Calu3 (cell line): Measurements from ENCODE around the gene NDE1. TPM values are rescaled to one million over a fixed set of nuclear protein-coding genes. Genes with fewer than 3 reads are reported as not detected.

Source experiments
- BruUV-seq: library from RNA; stranded (reverse); fragments of 400-500 nt; replicated peaks from 2 replicates; lab custom pipeline; 2021; lab: Mats Ljungman, UMichigan
- CTCF ChIA-PET: fragments of 300-600 bp; sonication (Branson Sonifier 250); formaldehyde crosslinking; loops from one replicate; lab custom pipeline; 2022; ENCODE audit warnings: antibody characterized with exemption; lab: Charles Lee
- DNase-seq: peaks from one replicate; pipeline ENCODE4 v3.0.0; 2022
- H3K27ac Mint-ChIP-seq: one replicate; pipeline ENCODE4 v1.8.0; 2022; ENCODE audit warnings: mixed read lengths; ENCODE audit not compliant: unreplicated experiment
- H3K27me3 Mint-ChIP-seq: one replicate; pipeline ENCODE4 v1.8.0; 2022; ENCODE audit warnings: mixed read lengths; ENCODE audit not compliant: unreplicated experiment
- H3K36me3 Mint-ChIP-seq: one replicate; pipeline ENCODE4 v1.8.0; 2022; ENCODE audit warnings: mild to moderate bottlenecking, moderate library complexity, mixed read lengths; ENCODE audit not compliant: insufficient read depth, unreplicated experiment
- H3K4me1 Mint-ChIP-seq: one replicate; pipeline ENCODE4 v1.8.0; 2022; ENCODE audit warnings: mild to moderate bottlenecking, low read depth, mixed read lengths; ENCODE audit not compliant: unreplicated experiment
- H3K4me3 Mint-ChIP-seq: one replicate; pipeline ENCODE4 v1.8.0; 2022; ENCODE audit warnings: mild to moderate bottlenecking, low read depth, moderate library complexity, mixed read lengths; ENCODE audit not compliant: unreplicated experiment
- H3K9me3 Mint-ChIP-seq: one replicate; pipeline ENCODE4 v1.8.0; 2022; ENCODE audit warnings: low read depth, mixed read lengths; ENCODE audit not compliant: unreplicated experiment
- CTCF ChIP-seq: fragments of 200-600 bp; IDR thresholded peaks from one replicate; pipeline ENCODE4 v1.8.0; 2022; ENCODE audit warnings: antibody characterized with exemption; ENCODE audit not compliant: unreplicated experiment
- intact Hi-C: fragments of 100-400 bp; cut with micrococcal nuclease; formaldehyde crosslinking; loops from one replicate; pipeline ENCODE4 v1.10.0; 2022; ENCODE audit not compliant: unreplicated experiment
- total RNA-seq: library from RNA; stranded (reverse); gene quantifications from 2 replicates; pipeline ENCODE4 v1.2.3, GENCODE V29; 2022

NDE1 gene
- total RNA-seq, 1 experiment from 2014 or later: 71.1 TPM

GRCh38 chr16:15736529-15736928, 86.5 kb downstream of the NDE1 start:
- CTCF ChIA-PET: interaction anchor here (0.6 kb wide), 1 partner anchor 30 kb away, joined by 3 read pairs; no protein-coding TSS in a partner anchor
- intact Hi-C loops: no loop called here
- Mint-ChIP-seq H3K27ac (no peak overlapping the region), H3K4me3 (no peak overlapping the region), H3K9me3 (no peaks in the 10 kb centered on the region), H3K27me3 (peaks cover 30% of the 10 kb centered on the region), H3K36me3 (no peaks in the 10 kb centered on the region), H3K4me1 (no peaks in the 10 kb centered on the region)
- BruUV-seq: no TSS peak
- no peak for TF ChIP-seq CTCF
- DNase-seq: no peak

- Mint-ChIP-seq H3K4me3 (no peak overlapping the region), H3K36me3 (no peaks in the 10 kb centered on the region), H3K27me3 (peaks cover 30% of the 10 kb centered on the region), H3K27ac (no peak overlapping the region), H3K9me3 (no peaks in the 10 kb centered on the region), H3K4me1 (no peaks in the 10 kb centered on the region)
- no peak for DNase-seq
- CTCF ChIA-PET: interaction anchor here (0.6 kb wide), 1 partner anchor 30 kb away, joined by 3 read pairs; no protein-coding TSS in a partner anchor
- BruUV-seq: no TSS peak
- no peak for TF ChIP-seq CTCF
- intact Hi-C loops: no loop called here
These were observed 87.1 kb downstream of the NDE1 start for GRCh38 chr16:15737140-15737644.

GRCh38 chr16:15739464-15739863, 89.4 kb downstream of the NDE1 start:
- no peaks in the 10 kb centered on the region for H3K4me1 Mint-ChIP-seq
- no peak overlapping the region for H3K4me3 Mint-ChIP-seq
- H3K27ac Mint-ChIP-seq: no peak overlapping the region
- TF ChIP-seq CTCF: no peak
- intact Hi-C loops: no loop called here
- DNase-seq: no peak
- H3K27me3 Mint-ChIP-seq: peaks cover 30% of the 10 kb centered on the region
- no peaks in the 10 kb centered on the region for H3K36me3 Mint-ChIP-seq
- no TSS peak for BruUV-seq
- CTCF ChIA-PET: interaction anchor here (0.7 kb wide), 1 partner anchor 435 kb away, joined by 3 read pairs; no protein-coding TSS in a partner anchor
- H3K9me3 Mint-ChIP-seq: no peaks in the 10 kb centered on the region

GRCh38 chr16:15739950-15740349, 89.9 kb downstream of the NDE1 start:
- CTCF ChIA-PET: no interaction called here
- Mint-ChIP-seq H3K27me3 (peaks cover 26% of the 10 kb centered on the region), H3K36me3 (no peaks in the 10 kb centered on the region), H3K4me1 (no peaks in the 10 kb centered on the region), H3K4me3 (no peak overlapping the region), H3K9me3 (no peaks in the 10 kb centered on the region), H3K27ac (no peak overlapping the region)
- no peak for TF ChIP-seq CTCF
- DNase-seq: no peak
- BruUV-seq: no TSS peak
- intact Hi-C loops: no loop called here
